ENCODE measurements around the gene MMP24OS. TPM values are rescaled to one million over a fixed set of nuclear protein-coding genes. Genes with fewer than 3 reads are reported as not detected.

MMP24OS gene
- total and polyA plus RNA-seq, 8 donors = 16.2 to 82.4 (median 38.6) TPM

GRCh38 chr20:35238170-35238569 lies 39.8 kb downstream of the MMP24OS start:
- no peaks in the 10 kb centered on the region for H3K27me3 ChIP-seq
- H3K4me3 ChIP-seq = no peak overlapping the region
- no peak for DNase-seq
- TF ChIP-seq EP300 (IDR thresholded peaks at IDR 0.05) (no peak), POLR2A (IDR thresholded peaks at IDR 0.05) (no peak), POLR2AphosphoS5 (IDR thresholded peaks at IDR 0.05) (no peak), CTCF (IDR thresholded peaks at IDR 0.05) (no peak)
- no peaks in the 10 kb centered on the region for H3K9me3 ChIP-seq
- peaks cover 0 to 29% (median 19%) of the 10 kb centered on the region in 4 donors for H3K36me3 ChIP-seq
- WGBS, 5 donors = 82 to 94% (median 91%) methylated on average over 4 of the region's 4 CpGs
- H3K27ac ChIP-seq = no peak overlapping the region
- intact Hi-C loops (cut with DNase I; ENCODE audit: low total_unique reads) = no loop called here
- no peaks in the 10 kb centered on the region for H3K4me1 ChIP-seq

- Histone ChIP-seq H3K4me1 (no peaks in the 10 kb centered on the region), H3K27ac (no peak overlapping the region), H3K36me3 (peaks cover 0 to 29% (median 19%) of the 10 kb centered on the region in 4 donors), H3K27me3 (no peaks in the 10 kb centered on the region), H3K9me3 (no peaks in the 10 kb centered on the region), H3K4me3 (no peak overlapping the region)
- no peak for TF ChIP-seq EP300 (IDR thresholded peaks at IDR 0.05)
- no peak for TF ChIP-seq POLR2AphosphoS5 (IDR thresholded peaks at IDR 0.05)
- TF ChIP-seq POLR2A (IDR thresholded peaks at IDR 0.05) = no peak
- no peak for TF ChIP-seq CTCF (IDR thresholded peaks at IDR 0.05)
- intact Hi-C loops (cut with DNase I; ENCODE audit: low total_unique reads) = no loop called here
- no peak for DNase-seq
Observed at GRCh38 chr20:35237486-35237885, 40.4 kb downstream of the MMP24OS start.

GRCh38 chr20:35235881-35236280 lies 42.0 kb downstream of the MMP24OS start:
- no peak overlapping the region for H3K27ac ChIP-seq
- no peak overlapping the region for H3K4me3 ChIP-seq
- intact Hi-C loops (cut with DNase I; ENCODE audit: low total_unique reads) = no loop called here
- DNase-seq = no peak
- H3K9me3 ChIP-seq = no peaks in the 10 kb centered on the region
- H3K36me3 ChIP-seq = peaks cover 0 to 29% (median 19%) of the 10 kb centered on the region in 4 donors
- no peaks in the 10 kb centered on the region for H3K27me3 ChIP-seq
- no peak for TF ChIP-seq CTCF (IDR thresholded peaks at IDR 0.05)
- TF ChIP-seq POLR2A (IDR thresholded peaks at IDR 0.05) = no peak
- TF ChIP-seq EP300 (IDR thresholded peaks at IDR 0.05) = no peak
- TF ChIP-seq POLR2AphosphoS5 (IDR thresholded peaks at IDR 0.05) = no peak
- WGBS, 5 donors = 87 to 96% (median 95%) methylated on average over 6 of the region's 6 CpGs
- H3K4me1 ChIP-seq = no peaks in the 10 kb centered on the region

GRCh38 chr20:35232575-35232974 lies 45.3 kb downstream of the MMP24OS start:
- Histone ChIP-seq H3K4me3 (no peak overlapping the region), H3K4me1 (peaks cover 0 to under 1% (median under 1%) of the 10 kb centered on the region in 4 donors), H3K9me3 (no peaks in the 10 kb centered on the region), H3K27ac (no peak overlapping the region), H3K36me3 (peaks cover 0 to 29% (median 17%) of the 10 kb centered on the region in 4 donors), H3K27me3 (peaks cover 0 to 3% (median 0%) of the 10 kb centered on the region in 3 donors)
- no peak for DNase-seq
- TF ChIP-seq EP300 (IDR thresholded peaks at IDR 0.05) (no peak), CTCF (IDR thresholded peaks at IDR 0.05) (no peak), POLR2AphosphoS5 (IDR thresholded peaks at IDR 0.05) (no peak), POLR2A (IDR thresholded peaks at IDR 0.05) (no peak)
- WGBS, 5 donors = 63 to 76% (median 70%) methylated on average over 2 of the region's 2 CpGs
- intact Hi-C loops (cut with DNase I; ENCODE audit: low total_unique reads) = no loop called here
